Keratinocyte (primary cell): ENCODE measurements around the gene RABGAP1. TPM values are rescaled to one million over a fixed set of nuclear protein-coding genes. Genes with fewer than 3 reads are reported as not detected.

Experiments used
- DNase-seq: peaks from one replicate; pipeline ENCODE4 v3.0.0-alpha.2; 2011; ENCODE audit warnings: low read depth, missing footprints, low spot score
- FAIRE-seq: peaks from 2 replicates; lab custom pipeline; 2011; peaks lifted over from hg19 to GRCh38; lab: Jason Lieb, UNC
- H2AFZ ChIP-seq: 2 replicates; pipeline ENCODE4 v1.6.0; 2012; ENCODE audit warnings: low read length, control low read depth, inconsistent platforms; ENCODE audit not compliant: control insufficient read depth
- H3K27ac ChIP-seq: 2 replicates; pipeline ENCODE4 v1.5.1; 2011; ENCODE audit warnings: low read length; ENCODE audit not compliant: control insufficient read depth, insufficient read depth
- H3K27me3 ChIP-seq: 3 replicates; pipeline ENCODE4 v1.6.0; 2011; ENCODE audit warnings: low read length; ENCODE audit not compliant: control insufficient read depth, insufficient read depth; ENCODE audit errors: extremely low read depth
- H3K36me3 ChIP-seq, 2 experiments: 2 replicates in 1 of 2; 3 replicates in 1 of 2; pipeline ENCODE4 v1.5.1; 2011; ENCODE audit warnings: low read length in 2 of 2, mild to moderate bottlenecking in 1 of 2; ENCODE audit not compliant: control insufficient read depth in 2 of 2, insufficient read depth in 2 of 2; ENCODE audit errors: extremely low read depth in 1 of 2
- H3K4me1 ChIP-seq: 3 replicates; pipeline ENCODE4 v1.5.1; 2011; ENCODE audit warnings: low read length; ENCODE audit not compliant: control insufficient read depth, insufficient read depth; ENCODE audit errors: extremely low read depth
- H3K4me2 ChIP-seq: 3 replicates; pipeline ENCODE4 v1.6.0; 2011; ENCODE audit warnings: low read depth, low read length; ENCODE audit not compliant: control insufficient read depth, insufficient read depth; ENCODE audit errors: extremely low read depth
- H3K4me3 ChIP-seq, 3 experiments: fragments of 200-600 bp in 1 of 3; sonication (generic) in 1 of 3; 2 replicates in 2 of 3; 3 replicates in 1 of 3; pipeline ENCODE4 v1.5.1; 2011 to 2016; ENCODE audit warnings: low read length in 3 of 3, mild to moderate bottlenecking in 3 of 3, control low read depth in 2 of 3, inconsistent platforms in 1 of 3, low read depth in 1 of 3, mixed read lengths in 1 of 3, mixed run types in 1 of 3, moderate library complexity in 1 of 3; ENCODE audit not compliant: control insufficient read depth in 2 of 3, insufficient read depth in 2 of 3; ENCODE audit errors: extremely low read depth in 1 of 3
- H3K79me2 ChIP-seq: 2 replicates; pipeline ENCODE4 v1.6.0; 2012; ENCODE audit warnings: low read length; ENCODE audit not compliant: control insufficient read depth, insufficient read depth
- H3K9ac ChIP-seq: 3 replicates; pipeline ENCODE4 v1.6.0; 2011; ENCODE audit warnings: low read length; ENCODE audit not compliant: control insufficient read depth, insufficient read depth; ENCODE audit errors: extremely low read depth
- H3K9me1 ChIP-seq: 3 replicates; pipeline ENCODE4 v1.6.0; 2011; ENCODE audit warnings: low read length; ENCODE audit not compliant: control insufficient read depth, insufficient read depth; ENCODE audit errors: extremely low read depth
- H3K9me3 ChIP-seq: 2 replicates; pipeline ENCODE4 v1.5.1; 2012; ENCODE audit warnings: low read depth, low read length; ENCODE audit not compliant: control insufficient read depth
- H4K20me1 ChIP-seq: 3 replicates; pipeline ENCODE4 v1.6.0; 2011; ENCODE audit warnings: low read length; ENCODE audit not compliant: control insufficient read depth, insufficient read depth; ENCODE audit errors: extremely low read depth
- CTCF ChIP-seq, 3 experiments: IDR thresholded peaks in 1 of 3; conservative IDR thresholded peaks in 1 of 3; optimal IDR thresholded peaks in 1 of 3; 2 replicates in 2 of 3; 3 replicates in 1 of 3; pipeline versions ENCODE3 to v1.5.1; 2011; ENCODE audit warnings: low read length in 3 of 3, mild to moderate bottlenecking in 3 of 3, moderate library complexity in 2 of 3, control low read depth in 1 of 3, inconsistent platforms in 1 of 3; ENCODE audit not compliant: insufficient read depth in 2 of 3; ENCODE audit errors: extremely low read depth in 1 of 3
- EZH2 ChIP-seq: IDR thresholded peaks from one replicate; pipeline ENCODE4 v1.6.1; 2012; ENCODE audit warnings: inconsistent platforms, mild to moderate bottlenecking, low read length, moderate library complexity
- dilution Hi-C: fragments of 300-500 bp; cut with MboI; formaldehyde crosslinking; loops from one replicate; pipeline ENCODE4 v1.7.0; 2020; ENCODE audit warnings: low sequenced_read_pairs; ENCODE audit not compliant: extremely low pct_ligation_motif_present
- polyA plus RNA-seq, 5 experiments: library from polyadenylated mRNA; depleted of rRNA in 3 of 5; stranded (reverse) in 3 of 5; stranded (forward) in 1 of 5; unstranded in 1 of 5; fragments of >200 nt; gene quantifications; 1 replicate in 1 of 5; 2 replicates in 3 of 5; 3 replicates in 1 of 5; pipeline versions ENCODE4 v1.2.1 to v1.2.3, GENCODE V29; 2011 to 2012; ENCODE audit warnings: missing spikeins in 2 of 5, low read depth in 1 of 5, low replicate concordance in 1 of 5

Gene RABGAP1
- polyA plus RNA-seq, 1 donor (not counting 4 experiments of a cell fraction or from before 2014, with no cell fraction given): 40.6 TPM

GRCh38 chr9:123104807-123105206 is 164.0 kb downstream of the RABGAP1 start:
- no peaks in the 10 kb centered on the region for H3K9me3 ChIP-seq
- dilution Hi-C loops: no loop called here
- H3K9ac ChIP-seq: no peak overlapping the region
- no peak overlapping the region for H3K4me2 ChIP-seq
- H3K79me2 ChIP-seq: no peaks in the 10 kb centered on the region
- no peaks in the 10 kb centered on the region for H3K4me1 ChIP-seq
- FAIRE-seq (no peak), DNase-seq (no peak)
- no peaks in the 10 kb centered on the region for H3K9me1 ChIP-seq
- H3K4me3 ChIP-seq: no peak overlapping the region
- no peak overlapping the region for H3K27ac ChIP-seq
- TF ChIP-seq EZH2 (no peak), CTCF (optimal IDR thresholded peaks at IDR 0.05 in 1 of 3, IDR thresholded peaks at IDR 0.05 in 1 of 3, conservative IDR thresholded peaks at IDR 0.05 in 1 of 3; ENCODE audit: extremely low read depth in 1 of 3, insufficient read depth in 2 of 3, low read length in 3 of 3) (no peak)
- H2AFZ ChIP-seq: no peak overlapping the region
- H3K36me3 ChIP-seq: peaks cover 20 to 25% of the 10 kb centered on the region in 2 experiments
- peaks cover 3% of the 10 kb centered on the region for H4K20me1 ChIP-seq
- no peaks in the 10 kb centered on the region for H3K27me3 ChIP-seq

- Histone ChIP-seq H3K27me3 (no peaks in the 10 kb centered on the region), H4K20me1 (peaks cover 3% of the 10 kb centered on the region), H3K36me3 (peaks cover 21 to 22% of the 10 kb centered on the region in 2 experiments)
These were observed 164.7 kb downstream of the RABGAP1 start for GRCh38 chr9:123105490-123105889.

More at GRCh38 chr9:123105490-123105889, 164.7 kb downstream of the RABGAP1 start:
- TF ChIP-seq CTCF (optimal IDR thresholded peaks at IDR 0.05 in 1 of 3, IDR thresholded peaks at IDR 0.05 in 1 of 3, conservative IDR thresholded peaks at IDR 0.05 in 1 of 3; ENCODE audit: extremely low read depth in 1 of 3, insufficient read depth in 2 of 3, low read length in 3 of 3): no peak
- TF ChIP-seq EZH2: no peak
- peaks cover 4% of the 10 kb centered on the region for H3K9me1 ChIP-seq
- no peak overlapping the region for H3K9ac ChIP-seq
- dilution Hi-C loops: no loop called here
- H3K79me2 ChIP-seq: no peaks in the 10 kb centered on the region
- no peak overlapping the region for H3K27ac ChIP-seq
- H2AFZ ChIP-seq: no peak overlapping the region
- no peaks in the 10 kb centered on the region for H3K4me1 ChIP-seq
- no peak overlapping the region for H3K4me2 ChIP-seq
- no peaks in the 10 kb centered on the region for H3K9me3 ChIP-seq
- no peak for FAIRE-seq
- DNase-seq: no peak
- no peak overlapping the region for H3K4me3 ChIP-seq
